CD4-positive, alpha-beta T cell treated with Interleukin-10 for 1 hour (primary cell): ENCODE data around the gene NIT2.
A peak's percentile ranks its signal among the peaks of the same experiment; 100 is the strongest.

Experiments used
- DNase-seq: peaks from one replicate; pipeline ENCODE4 v3.0.0-alpha.2; 2020

The NIT2 gene

GRCh38 chr3:100400419-100400779 lies 65.8 kb downstream of the NIT2 start:
- DNase-seq = peak; percentile 42

DNA sequence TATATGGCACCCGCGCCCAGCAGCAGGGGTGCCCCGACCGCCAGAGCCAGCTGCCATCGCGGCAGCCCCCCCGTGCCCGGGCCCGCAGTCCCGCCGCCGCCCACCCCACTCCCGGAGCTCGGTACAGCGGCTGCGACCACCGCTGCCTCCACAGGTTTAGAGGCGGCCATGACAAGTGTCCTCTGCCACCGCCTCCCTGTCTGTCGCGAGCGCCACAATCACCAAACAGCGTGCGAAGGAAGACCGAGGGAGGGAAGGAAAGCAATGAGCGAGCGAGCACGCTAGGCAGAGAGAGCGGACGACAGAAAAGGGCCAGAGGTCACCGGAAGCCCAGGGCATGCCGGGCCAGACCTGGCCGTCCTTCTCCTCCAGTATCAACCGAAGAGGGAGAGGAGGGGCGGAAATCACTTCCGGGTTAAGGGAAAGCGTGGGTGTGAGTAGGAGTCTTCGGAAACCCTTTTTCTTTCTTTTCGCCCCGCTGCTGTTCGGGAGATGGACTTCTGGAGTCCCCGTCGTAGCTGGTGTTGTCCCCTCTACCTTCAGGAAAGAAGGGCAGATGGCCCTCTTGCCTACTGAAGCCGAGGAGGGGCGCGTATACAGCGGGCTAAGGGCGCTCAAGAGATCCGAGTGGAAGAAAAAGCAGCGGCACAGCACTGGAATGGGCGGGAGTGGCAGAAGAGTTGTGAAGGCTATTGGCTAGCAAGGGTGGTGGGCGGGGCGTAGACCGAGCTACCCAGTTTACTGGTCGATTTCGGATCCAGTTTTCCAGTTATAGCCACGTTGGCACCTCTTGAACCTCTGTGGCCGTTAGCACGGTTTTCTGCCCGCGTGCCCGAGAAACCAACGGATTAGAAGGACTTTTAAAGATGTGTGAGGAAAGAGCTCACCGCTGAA lies 66.5 kb downstream of the NIT2 start, which contains the start of the genes LNP1 and TOMM70:
LNP1 (plus strand) TSS at position 760 of the 894 bp plus-strand sequence. CDS start 28,191 bp downstream, outside the sequence.
TOMM70 (minus strand) TSS at position 310 of the 894 bp plus-strand sequence; CDS start at position 170, 140 bp downstream.
- DNase-seq = peak; percentile 93

DNA sequence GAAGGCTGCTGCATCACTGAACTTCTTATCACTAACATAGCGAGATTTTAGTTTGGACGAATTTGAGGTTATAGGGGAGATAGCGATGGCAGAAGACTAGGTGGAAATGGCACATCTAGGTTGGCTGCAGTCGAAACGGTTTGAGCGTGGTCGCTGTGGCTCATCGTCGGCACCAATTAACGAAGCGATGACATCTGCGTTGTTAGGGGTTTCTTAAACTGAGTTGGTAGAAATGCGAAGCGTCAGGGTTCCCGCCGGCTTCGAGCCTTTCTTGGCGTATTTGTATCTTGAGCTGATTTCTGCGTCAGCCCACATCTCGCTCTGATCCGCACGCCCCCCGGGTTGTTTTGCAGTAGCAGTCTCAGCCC lies 67.1 kb downstream of the NIT2 start:
- DNase-seq = peak; percentile 65

DNA sequence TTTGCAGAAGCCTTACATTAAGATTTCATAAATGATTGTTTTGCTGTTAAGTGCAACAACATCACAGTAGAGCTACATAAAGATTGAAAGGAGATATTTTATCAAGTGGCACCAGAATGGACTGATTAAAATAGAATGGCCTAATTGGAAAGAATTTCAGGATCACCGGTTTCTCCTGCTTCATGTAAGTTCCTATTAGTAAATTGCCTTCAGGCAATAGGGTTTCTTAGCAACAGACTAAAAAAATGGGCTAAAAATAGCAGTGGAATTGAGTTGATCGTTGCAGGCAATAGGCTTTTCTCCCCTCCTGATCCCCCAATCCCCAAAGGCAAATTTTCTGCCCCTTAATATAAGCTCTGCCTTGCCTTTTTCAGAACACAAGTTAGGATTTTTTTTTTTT lies 67.7 kb downstream of the NIT2 start:
- DNase-seq = no peak

- no peak for DNase-seq
Observed at GRCh38 chr3:100402891-100403290, 68.3 kb downstream of the NIT2 start.

GRCh38 chr3:100403362-100404249 lies 69.0 kb downstream of the NIT2 start:
- no peak for DNase-seq

- DNase-seq = no peak
Observed at GRCh38 chr3:100404250-100404548, 69.6 kb downstream of the NIT2 start.

GRCh38 chr3:100407164-100407563 lies 72.6 kb downstream of the NIT2 start:
- DNase-seq = no peak

- DNase-seq = no peak
Observed at GRCh38 chr3:100407977-100408532, 73.5 kb downstream of the NIT2 start.
